PFSK-1 (cell line): ENCODE results near the gene PHOX2B.

ENCODE experiments used
- POLR2AphosphoS5 ChIP-seq: IDR thresholded peaks from 2 replicates; pipeline ENCODE4 v1.6.1; 2012; ENCODE audit warnings: low read depth, mild to moderate bottlenecking, control low read depth, low read length, moderate library complexity
- SIN3A ChIP-seq: IDR thresholded peaks from 2 replicates; pipeline ENCODE4 v1.6.1; 2012; ENCODE audit warnings: mild to moderate bottlenecking, low read length, moderate library complexity, borderline replicate concordance; ENCODE audit not compliant: insufficient read depth
- TAF1 ChIP-seq: IDR thresholded peaks from 2 replicates; pipeline ENCODE4 v1.6.1; 2012; ENCODE audit warnings: low read length, control low read depth, borderline replicate concordance; ENCODE audit not compliant: insufficient read depth
- TF ChIP-seq, protein P1 (sequence below), 2 experiments: IDR thresholded peaks; 2 replicates each; pipeline versions ENCODE4 v1.6.1 to v1.8.0; 2011 to 2012; ENCODE audit warnings: low read depth in 2 of 2, low read length in 2 of 2, control low read depth in 1 of 2, inconsistent platforms in 1 of 2, mild to moderate bottlenecking in 1 of 2, moderate library complexity in 1 of 2; ENCODE audit not compliant: insufficient read depth in 1 of 2

DNA sequence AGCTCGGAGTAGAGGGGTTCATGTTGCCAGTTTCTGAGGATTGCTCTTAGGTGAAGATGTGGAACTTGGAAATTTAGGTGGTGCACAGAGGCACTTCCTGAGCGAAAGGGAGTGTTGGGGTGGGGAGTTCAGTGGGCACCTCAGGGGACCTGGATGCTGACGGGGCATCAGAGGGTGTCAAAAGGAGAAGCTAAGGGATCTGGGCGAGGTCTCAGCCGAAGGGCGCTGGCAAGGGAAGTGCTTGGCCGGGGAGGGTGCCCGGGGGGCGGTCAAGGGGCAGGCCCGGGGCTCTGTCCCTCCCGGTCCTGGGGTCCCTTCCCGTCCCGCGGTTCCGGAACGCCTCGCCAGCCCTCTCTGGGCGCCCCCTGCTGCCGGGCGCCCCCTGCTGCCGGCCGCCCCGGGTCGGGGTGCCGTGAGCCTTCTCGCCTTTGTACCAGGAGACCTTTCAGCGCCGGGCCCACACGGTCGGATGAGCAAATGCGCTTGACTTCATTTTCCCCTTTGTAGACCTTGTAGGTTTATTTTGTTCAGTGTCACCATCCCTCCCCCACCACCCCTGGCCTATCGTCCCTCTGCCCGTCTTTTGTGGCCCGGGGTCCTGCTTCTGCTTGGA, 3.0 kb upstream of the PHOX2B start:
- TF ChIP-seq TAF1 (no peak), POLR2AphosphoS5 (no peak), SIN3A (no peak)
- TF ChIP-seq, protein P1, sequence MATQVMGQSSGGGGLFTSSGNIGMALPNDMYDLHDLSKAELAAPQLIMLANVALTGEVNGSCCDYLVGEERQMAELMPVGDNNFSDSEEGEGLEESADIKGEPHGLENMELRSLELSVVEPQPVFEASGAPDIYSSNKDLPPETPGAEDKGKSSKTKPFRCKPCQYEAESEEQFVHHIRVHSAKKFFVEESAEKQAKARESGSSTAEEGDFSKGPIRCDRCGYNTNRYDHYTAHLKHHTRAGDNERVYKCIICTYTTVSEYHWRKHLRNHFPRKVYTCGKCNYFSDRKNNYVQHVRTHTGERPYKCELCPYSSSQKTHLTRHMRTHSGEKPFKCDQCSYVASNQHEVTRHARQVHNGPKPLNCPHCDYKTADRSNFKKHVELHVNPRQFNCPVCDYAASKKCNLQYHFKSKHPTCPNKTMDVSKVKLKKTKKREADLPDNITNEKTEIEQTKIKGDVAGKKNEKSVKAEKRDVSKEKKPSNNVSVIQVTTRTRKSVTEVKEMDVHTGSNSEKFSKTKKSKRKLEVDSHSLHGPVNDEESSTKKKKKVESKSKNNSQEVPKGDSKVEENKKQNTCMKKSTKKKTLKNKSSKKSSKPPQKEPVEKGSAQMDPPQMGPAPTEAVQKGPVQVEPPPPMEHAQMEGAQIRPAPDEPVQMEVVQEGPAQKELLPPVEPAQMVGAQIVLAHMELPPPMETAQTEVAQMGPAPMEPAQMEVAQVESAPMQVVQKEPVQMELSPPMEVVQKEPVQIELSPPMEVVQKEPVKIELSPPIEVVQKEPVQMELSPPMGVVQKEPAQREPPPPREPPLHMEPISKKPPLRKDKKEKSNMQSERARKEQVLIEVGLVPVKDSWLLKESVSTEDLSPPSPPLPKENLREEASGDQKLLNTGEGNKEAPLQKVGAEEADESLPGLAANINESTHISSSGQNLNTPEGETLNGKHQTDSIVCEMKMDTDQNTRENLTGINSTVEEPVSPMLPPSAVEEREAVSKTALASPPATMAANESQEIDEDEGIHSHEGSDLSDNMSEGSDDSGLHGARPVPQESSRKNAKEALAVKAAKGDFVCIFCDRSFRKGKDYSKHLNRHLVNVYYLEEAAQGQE (IDR thresholded peaks at IDR 0.05; ENCODE audit: insufficient read depth in 1 of 2, low read depth in 2 of 2, low read length in 2 of 2) = no peak
